Tongue (tissue), 2 donors: Measurements from ENCODE around the gene PDE4B. TPM values are rescaled to one million over a fixed set of nuclear protein-coding genes. Genes with fewer than 3 reads are reported as not detected.
A peak's percentile ranks its signal among the peaks of the same experiment; 100 is the strongest.

Experiments used
- DNase-seq: peaks from one replicate; pipeline ENCODE4 v3.0.0-alpha.2; 2015
- total RNA-seq: library from RNA; depleted of rRNA; stranded (reverse); fragments of >200 nt; gene quantifications from one replicate; pipeline ENCODE4 v1.2.3, GENCODE V29; 2014

PDE4B gene
- total RNA-seq, 1 donor from 2014 or later, result 31.8 TPM

DNA sequence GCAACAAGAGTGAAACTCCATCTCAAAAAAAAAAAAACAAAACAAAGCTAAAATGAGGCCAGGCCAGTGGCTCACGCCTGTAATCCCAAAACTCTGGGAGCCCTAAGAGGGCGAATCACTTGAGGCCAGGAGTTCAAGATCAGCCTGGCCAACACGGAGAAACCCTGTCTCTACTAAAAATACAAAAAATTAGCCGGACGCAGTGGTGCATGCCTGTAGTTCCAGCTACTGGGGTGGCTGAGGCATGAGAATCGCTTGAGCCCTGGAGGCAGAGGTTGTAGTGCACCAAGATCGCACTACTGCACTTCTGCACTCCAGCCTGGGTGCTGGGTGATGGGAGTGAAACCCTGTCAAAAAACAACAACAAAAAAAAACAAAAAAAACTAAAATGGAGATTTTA is 550.0 kb downstream of the PDE4B start:
- DNase-seq, result no peak

GRCh38 chr1:66343569-66344325 is 551.1 kb downstream of the PDE4B start:
- DNase-seq, result no peak

GRCh38 chr1:66346057-66346795 is 553.5 kb downstream of the PDE4B start:
- DNase-seq, result no peak

GRCh38 chr1:66346873-66347272 is 554.2 kb downstream of the PDE4B start:
- DNase-seq, result no peak

DNA sequence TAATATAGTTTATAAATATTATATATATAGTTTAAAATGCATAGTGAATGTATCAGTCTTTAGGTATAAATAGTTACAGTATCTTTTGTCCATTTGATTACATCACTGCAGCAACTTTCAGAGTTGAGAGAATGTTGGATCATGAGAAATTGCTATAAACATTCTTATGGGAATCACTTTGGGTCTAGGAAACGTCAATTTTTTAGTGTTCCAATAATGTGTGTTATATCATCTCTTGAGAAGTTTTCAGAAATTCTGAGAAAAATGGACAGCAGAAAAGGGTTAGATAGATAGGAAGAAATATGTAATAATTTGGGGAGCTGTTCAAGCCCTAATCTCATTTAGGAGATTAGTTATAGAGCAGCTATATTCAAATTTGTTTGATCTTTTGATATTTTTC is 556.1 kb downstream of the PDE4B start:
- no peak for DNase-seq

DNA sequence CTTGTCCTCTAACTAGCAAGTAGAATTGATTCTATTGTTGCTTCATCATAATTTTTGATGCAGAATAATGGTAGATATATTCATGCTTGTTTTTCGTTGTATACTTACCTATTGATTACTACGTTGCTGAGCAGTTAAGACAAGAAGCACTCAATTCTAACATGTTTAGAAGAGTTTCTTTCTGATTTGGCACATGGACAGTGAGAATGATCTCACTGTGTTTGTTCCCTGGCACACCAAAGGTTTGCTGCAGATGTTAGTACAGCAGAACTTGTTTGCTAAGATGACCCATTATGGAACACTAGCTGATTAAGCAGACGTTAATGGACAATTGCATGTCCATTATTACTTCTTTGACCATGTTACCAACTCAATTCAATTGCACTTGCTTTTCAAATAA is 556.5 kb downstream of the PDE4B start:
- DNase-seq, result no peak

DNA sequence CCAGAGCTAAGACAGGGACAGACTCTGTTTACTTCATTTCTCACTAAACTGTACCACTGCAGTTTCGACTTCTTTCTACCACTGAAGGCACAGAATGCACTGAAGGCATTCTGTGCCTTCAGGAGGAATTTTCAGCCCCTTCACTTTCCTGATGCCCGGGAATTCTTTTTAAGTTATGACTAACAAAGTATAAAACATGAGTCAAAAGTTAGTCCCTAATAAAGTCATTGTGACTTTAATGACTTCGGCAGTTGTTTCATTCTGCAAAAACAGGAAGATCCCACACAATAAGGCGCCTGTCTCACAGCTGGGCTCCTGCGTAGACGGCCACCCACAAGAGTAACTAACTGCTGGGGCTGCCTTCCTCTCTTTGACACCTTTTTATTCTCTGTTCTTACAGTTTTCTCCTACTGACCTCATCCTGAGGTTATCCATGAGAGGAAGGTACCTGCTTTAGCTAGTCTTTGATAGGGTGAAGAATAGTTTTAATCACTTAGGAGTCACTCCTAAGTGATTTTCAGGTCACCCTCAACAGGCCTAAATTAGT is 557.4 kb downstream of the PDE4B start:
- DNase-seq, result no peak

GRCh38 chr1:66351478-66351877 is 558.8 kb downstream of the PDE4B start:
- DNase-seq, result no peak

GRCh38 chr1:66351913-66352312 is 559.2 kb downstream of the PDE4B start:
- no peak for DNase-seq

DNA sequence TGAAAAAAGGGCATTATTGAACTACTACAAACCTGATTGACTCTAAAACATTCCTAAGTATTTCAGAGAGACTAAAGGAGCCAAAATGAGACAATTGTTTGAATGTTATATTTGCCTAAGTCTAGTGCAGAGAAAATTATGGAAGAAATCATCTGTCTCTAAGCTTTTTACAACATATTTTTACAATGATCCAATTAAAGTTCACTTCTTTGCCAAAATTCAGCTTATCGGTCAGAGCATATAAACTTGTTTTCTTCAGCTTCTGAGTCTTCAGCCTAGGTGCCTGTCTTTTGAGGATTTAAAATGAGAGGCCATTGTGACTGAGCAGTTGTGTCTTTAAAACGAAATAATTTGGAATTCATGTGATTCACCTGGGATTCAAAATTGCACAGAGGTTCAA is 560.1 kb downstream of the PDE4B start:
- no peak for DNase-seq

- DNase-seq, result peak; percentile 24
Observed at GRCh38 chr1:66353257-66353656, 560.6 kb downstream of the PDE4B start.

- peak; percentile 71 for DNase-seq
Observed at GRCh38 chr1:66354311-66355201, 561.9 kb downstream of the PDE4B start.

DNA sequence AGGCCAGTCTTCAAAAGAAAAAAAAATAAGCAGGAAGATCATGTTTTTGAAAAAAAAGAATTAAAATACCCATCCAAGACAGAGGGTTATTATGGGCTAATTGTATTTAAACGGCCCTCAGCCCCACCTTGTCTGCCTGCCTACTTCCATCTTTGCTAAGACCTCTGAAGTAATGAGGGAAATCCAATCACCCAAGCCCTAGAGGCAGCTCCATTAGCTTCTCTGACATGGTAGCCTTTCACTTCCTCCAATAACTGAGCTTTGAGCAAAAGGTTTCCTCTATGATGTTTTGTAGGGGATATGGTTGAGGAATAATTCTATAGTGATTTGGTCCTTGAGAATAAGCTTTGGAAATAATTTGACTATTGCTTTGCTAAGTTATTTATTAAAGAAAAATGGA is 563.1 kb downstream of the PDE4B start:
- no peak for DNase-seq

- no peak for DNase-seq
Observed at GRCh38 chr1:66356605-66357004, 563.9 kb downstream of the PDE4B start.

GRCh38 chr1:66357021-66357420 is 564.3 kb downstream of the PDE4B start:
- no peak for DNase-seq

DNA sequence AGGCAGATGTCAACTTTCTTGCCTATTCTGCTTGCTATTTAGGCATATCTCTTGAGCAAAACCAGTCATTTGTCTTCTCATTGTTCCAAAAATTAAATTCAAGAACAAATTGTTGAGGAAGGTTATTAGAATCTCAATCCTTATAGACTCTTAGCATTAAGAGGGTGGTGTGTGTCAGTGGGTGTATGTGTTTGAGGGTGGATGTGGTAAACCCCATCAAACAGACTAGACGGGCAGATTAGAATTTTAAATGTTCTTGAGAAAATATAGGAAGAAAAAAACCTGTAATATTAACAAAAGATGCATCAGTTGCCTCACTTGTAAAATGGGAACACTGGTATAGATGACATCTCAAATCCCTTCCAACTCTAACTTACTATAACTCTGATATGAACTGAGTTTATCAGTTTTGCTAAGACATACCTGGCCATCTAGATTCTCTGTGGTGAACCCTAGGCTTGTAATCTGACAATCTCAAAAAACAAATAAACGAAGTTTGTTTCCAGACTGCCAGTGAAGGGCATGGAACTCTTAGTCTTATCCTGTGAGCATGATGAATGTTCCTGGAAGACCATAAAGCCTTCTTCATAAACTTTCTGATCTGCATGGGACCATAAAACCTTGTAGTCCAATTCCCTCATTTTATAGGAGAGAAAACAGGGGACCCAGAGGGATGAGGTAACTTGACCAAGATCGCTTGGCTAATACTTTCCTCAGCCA is 564.9 kb downstream of the PDE4B start:
- no peak for DNase-seq

DNA sequence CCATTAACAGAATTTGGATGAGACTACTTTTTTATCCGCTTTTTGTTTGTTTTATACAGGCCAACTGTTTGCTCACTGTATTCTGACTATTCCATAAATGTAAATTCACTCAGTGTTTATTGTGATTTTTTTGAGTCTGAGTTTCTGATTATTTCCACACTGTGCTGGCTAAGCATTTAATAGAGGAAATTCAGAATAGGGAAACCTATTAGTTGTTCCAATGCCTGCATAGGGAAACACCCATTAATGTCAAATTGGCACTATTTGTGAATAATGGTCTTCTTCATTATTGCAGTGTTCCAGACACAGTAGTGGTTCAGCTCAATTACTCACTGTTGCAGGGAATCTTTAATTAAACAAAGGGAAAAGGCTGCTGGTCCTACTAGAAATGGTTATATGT is 566.6 kb downstream of the PDE4B start:
- DNase-seq, result no peak

- DNase-seq, result no peak
Observed at GRCh38 chr1:66359815-66360214, 567.1 kb downstream of the PDE4B start.

DNA sequence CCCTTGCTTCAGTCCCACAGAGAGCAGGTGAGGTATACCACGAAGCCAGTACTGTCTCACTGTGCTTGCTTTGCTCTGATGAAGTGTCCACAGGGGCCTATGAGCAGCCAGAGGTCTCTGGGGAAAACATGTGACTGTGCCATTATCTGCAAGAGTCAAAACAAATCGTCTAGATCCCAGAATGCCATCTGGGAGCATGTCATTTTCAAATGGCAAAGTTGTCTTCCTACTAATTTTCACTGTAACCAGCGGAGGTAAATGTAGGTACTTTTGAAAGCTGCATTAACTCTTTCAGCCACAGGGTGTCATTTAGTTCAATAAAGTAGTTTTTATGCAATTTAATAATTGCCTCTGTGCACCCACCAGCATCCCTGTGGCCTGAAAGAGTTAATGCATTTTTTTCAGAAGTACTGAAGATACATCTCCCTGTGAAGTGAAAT is 567.6 kb downstream of the PDE4B start:
- no peak for DNase-seq

DNA sequence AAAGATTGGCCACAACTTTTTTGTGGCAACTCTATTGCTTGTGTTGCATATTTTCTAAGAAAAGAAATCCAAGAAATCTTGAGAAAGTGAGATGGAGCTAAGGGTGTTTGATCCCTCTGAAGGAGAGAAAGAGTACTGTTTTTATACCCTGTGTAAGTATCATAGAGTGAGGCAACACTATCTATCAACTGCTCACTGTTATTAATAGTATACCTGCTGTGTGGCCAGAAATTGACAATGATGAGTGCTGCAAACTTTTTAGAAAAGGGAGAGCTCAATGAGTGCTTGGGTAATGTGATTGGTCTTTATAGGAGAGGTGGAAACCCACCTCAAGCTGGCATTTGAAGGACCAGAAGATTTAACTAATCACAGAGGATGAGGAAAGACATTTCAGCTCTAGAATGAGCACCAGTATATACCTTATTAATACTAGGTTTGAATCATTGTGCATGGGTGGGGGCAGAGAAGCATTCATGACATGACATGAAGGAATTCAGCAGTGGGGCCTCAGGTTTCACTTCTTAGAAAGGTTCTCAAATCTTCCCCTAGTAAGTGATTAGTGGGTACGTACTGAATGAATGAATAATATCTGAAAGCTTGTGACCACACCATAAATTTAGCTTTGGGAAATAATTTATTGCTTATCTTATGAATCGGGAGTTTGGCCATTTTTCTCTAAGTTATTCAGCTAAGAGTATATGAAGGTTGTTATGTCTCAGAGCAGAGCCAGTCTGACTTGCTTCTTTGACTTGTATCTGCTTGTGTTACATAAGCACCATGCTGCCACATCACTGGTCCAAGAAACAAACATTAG is 572.1 kb downstream of the PDE4B start:
- no peak for DNase-seq

DNA sequence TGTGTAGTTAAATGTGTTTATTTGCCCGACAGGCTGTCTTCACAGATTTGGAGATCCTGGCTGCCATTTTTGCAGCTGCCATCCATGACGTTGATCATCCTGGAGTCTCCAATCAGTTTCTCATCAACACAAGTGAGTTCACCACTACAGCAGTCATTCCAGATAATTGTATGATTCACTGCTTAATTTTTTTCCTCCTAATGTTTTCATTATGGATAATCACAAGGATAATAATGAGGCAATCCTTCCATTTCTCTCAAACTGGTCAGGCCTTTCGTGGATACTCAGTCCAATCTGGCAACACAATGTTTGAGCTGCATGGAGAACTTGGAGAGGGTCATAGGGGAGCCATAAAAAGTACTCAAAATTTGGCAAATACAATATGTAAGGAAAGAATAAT is 572.9 kb downstream of the PDE4B start:
- no peak for DNase-seq
